NT2/D1 (cell line): ENCODE measurements around the gene STXBP1.

ENCODE experiments used
- DNase-seq: peaks from one replicate; pipeline ENCODE4 v3.0.0-alpha.2; 2011; ENCODE audit warnings: low read depth, low spot score
- H3K27me3 ChIP-seq: 2 replicates; pipeline ENCODE4 v1.6.0; 2011; ENCODE audit warnings: mild to moderate bottlenecking; ENCODE audit not compliant: insufficient read length, insufficient read depth
- H3K36me3 ChIP-seq: 2 replicates; pipeline ENCODE4 v1.6.1; 2011; ENCODE audit warnings: mild to moderate bottlenecking, low read length, mixed read lengths; ENCODE audit not compliant: insufficient read depth, insufficient read length
- H3K4me1 ChIP-seq: 2 replicates; pipeline ENCODE4 v1.5.1; 2011; ENCODE audit not compliant: insufficient read depth, insufficient read length
- H3K4me3 ChIP-seq: 2 replicates; pipeline ENCODE4 v1.5.1; 2011; ENCODE audit warnings: low read depth; ENCODE audit not compliant: insufficient read length
- H3K9ac ChIP-seq: 2 replicates; pipeline ENCODE4 v1.6.0; 2011; ENCODE audit warnings: low read depth; ENCODE audit not compliant: insufficient read length
- H3K9me3 ChIP-seq: 2 replicates; pipeline ENCODE4 v1.5.1; 2011; ENCODE audit warnings: mild to moderate bottlenecking, low read length; ENCODE audit not compliant: insufficient read depth
- SUZ12 ChIP-seq: IDR thresholded peaks from 2 replicates; pipeline ENCODE4 v1.6.1; 2011; ENCODE audit not compliant: insufficient read length, insufficient read depth; ENCODE audit errors: extremely low read depth
- YY1 ChIP-seq: IDR thresholded peaks from 2 replicates; pipeline ENCODE4 v1.6.1; 2011; ENCODE audit not compliant: insufficient read length, insufficient read depth
- ZNF274 ChIP-seq: IDR thresholded peaks from 2 replicates; pipeline ENCODE4 v1.6.1; 2011; ENCODE audit warnings: mild to moderate bottlenecking, low read depth, low read length

STXBP1 gene

GRCh38 chr9:127680846-127681245 lies 68.8 kb downstream of the STXBP1 start:
- Histone ChIP-seq H3K4me1 (peaks cover 12% of the 10 kb centered on the region), H3K9me3 (no peaks in the 10 kb centered on the region), H3K4me3 (no peak overlapping the region), H3K27me3 (no peaks in the 10 kb centered on the region), H3K9ac (no peak overlapping the region), H3K36me3 (peaks cover 54% of the 10 kb centered on the region)
- TF ChIP-seq ZNF274 = no peak
- DNase-seq = no peak

GRCh38 chr9:127682351-127683136 lies 70.5 kb downstream of the STXBP1 start:
- H3K4me1 ChIP-seq = peaks cover 16% of the 10 kb centered on the region
- H3K4me3 ChIP-seq = no peak overlapping the region
- H3K27me3 ChIP-seq = no peaks in the 10 kb centered on the region
- no peak for DNase-seq
- H3K36me3 ChIP-seq = peaks cover 43% of the 10 kb centered on the region
- H3K9me3 ChIP-seq = no peaks in the 10 kb centered on the region
- no peak overlapping the region for H3K9ac ChIP-seq
- no peak for TF ChIP-seq SUZ12
- no peak for TF ChIP-seq ZNF274
- no peak for TF ChIP-seq YY1

GRCh38 chr9:127683723-127684122 lies 71.6 kb downstream of the STXBP1 start:
- Histone ChIP-seq H3K4me3 (no peak overlapping the region), H3K9me3 (no peaks in the 10 kb centered on the region), H3K4me1 (peaks cover 16% of the 10 kb centered on the region), H3K36me3 (peaks cover 39% of the 10 kb centered on the region), H3K27me3 (no peaks in the 10 kb centered on the region), H3K9ac (no peak overlapping the region)
- no peak for DNase-seq
- TF ChIP-seq ZNF274 = no peak
- no peak for TF ChIP-seq YY1
- TF ChIP-seq SUZ12 = no peak

- peaks cover 7% of the 10 kb centered on the region; the same call in 1 of the 2 replicates for H3K9me3 ChIP-seq
- H3K4me1 ChIP-seq = peaks cover 16% of the 10 kb centered on the region
- no peak for TF ChIP-seq ZNF274
- no peak for TF ChIP-seq SUZ12
- TF ChIP-seq YY1 = no peak
- peaks cover 36% of the 10 kb centered on the region for H3K36me3 ChIP-seq
- DNase-seq = no peak
- no peaks in the 10 kb centered on the region for H3K27me3 ChIP-seq
- H3K4me3 ChIP-seq = no peak overlapping the region
- H3K9ac ChIP-seq = no peak overlapping the region
Observed at GRCh38 chr9:127684576-127684975, 72.5 kb downstream of the STXBP1 start.

- no peak for DNase-seq
- no peak overlapping the region for H3K9ac ChIP-seq
- peaks cover 15% of the 10 kb centered on the region; the same call in 1 of the 2 replicates for H3K9me3 ChIP-seq
- H3K4me3 ChIP-seq = no peak overlapping the region
- H3K27me3 ChIP-seq = no peaks in the 10 kb centered on the region
- H3K36me3 ChIP-seq = peaks cover 27% of the 10 kb centered on the region
- TF ChIP-seq ZNF274 (no peak), SUZ12 (no peak), YY1 (no peak)
- peaks cover 16% of the 10 kb centered on the region for H3K4me1 ChIP-seq
Observed at GRCh38 chr9:127686461-127687393, 74.7 kb downstream of the STXBP1 start.

GRCh38 chr9:127689329-127690000 lies 77.4 kb downstream of the STXBP1 start:
- Histone ChIP-seq H3K9ac (no peak overlapping the region), H3K9me3 (peaks cover 15% of the 10 kb centered on the region; the same call in 1 of the 2 replicates), H3K36me3 (peaks cover 7% of the 10 kb centered on the region), H3K27me3 (no peaks in the 10 kb centered on the region), H3K4me1 (peaks cover 10% of the 10 kb centered on the region), H3K4me3 (no peak overlapping the region)
- no peak for DNase-seq
- no peak for TF ChIP-seq SUZ12
- no peak for TF ChIP-seq YY1
- TF ChIP-seq ZNF274 = no peak

GRCh38 chr9:127690735-127691134 lies 78.7 kb downstream of the STXBP1 start:
- DNase-seq = no peak
- H3K4me3 ChIP-seq = no peak overlapping the region
- H3K9me3 ChIP-seq = peaks cover 15% of the 10 kb centered on the region; the same call in 1 of the 2 replicates
- H3K9ac ChIP-seq = no peak overlapping the region
- H3K36me3 ChIP-seq = peaks cover 7% of the 10 kb centered on the region
- peaks cover 4% of the 10 kb centered on the region for H3K4me1 ChIP-seq
- TF ChIP-seq SUZ12 (no peak), YY1 (no peak), ZNF274 (no peak)
- no peaks in the 10 kb centered on the region for H3K27me3 ChIP-seq
